Spinal cord (tissue), 10 donors: ENCODE data around the gene PRDM16. TPM values are rescaled to one million over a fixed set of nuclear protein-coding genes. Genes with fewer than 3 reads are reported as not detected.

Source experiments
- DNase-seq, 6 donors: peaks; one replicate each; pipeline versions ENCODE4 v3.0.0 to v3.0.0-alpha.2; 2013 to 2015; ENCODE audit warnings: low spot score in 6 of 6, low read depth in 4 of 6
- H3K27ac ChIP-seq: one replicate; pipeline ENCODE4 v1.5.1; 2013; ENCODE audit warnings: low read depth, low read length, control low read depth
- H3K27me3 ChIP-seq: one replicate; pipeline ENCODE4 v1.6.1; 2013; ENCODE audit warnings: low read length; ENCODE audit not compliant: control insufficient read depth, insufficient read depth
- H3K36me3 ChIP-seq: one replicate; pipeline ENCODE4 v1.6.1; 2013; ENCODE audit warnings: low read length; ENCODE audit not compliant: control insufficient read depth, insufficient read depth
- H3K4me1 ChIP-seq: one replicate; pipeline ENCODE4 v1.6.1; 2013; ENCODE audit warnings: low read length; ENCODE audit not compliant: control insufficient read depth, insufficient read depth
- H3K4me3 ChIP-seq: one replicate; pipeline ENCODE4 v1.5.1; 2013; ENCODE audit warnings: low read depth, low read length, control low read depth
- H3K9me3 ChIP-seq: one replicate; pipeline ENCODE4 v1.6.1; 2013; ENCODE audit warnings: low read length; ENCODE audit not compliant: control insufficient read depth, insufficient read depth
- WGBS: methylation state at CpG from one replicate; pipeline ENCODE4 v1.1.5; 2013; ENCODE audit warnings: missing lambda C conversion rate; ENCODE audit not compliant: insufficient coverage; 5-methylcytosine and 5-hydroxymethylcytosine counted together
- polyA plus RNA-seq, 2 donors: library from polyadenylated mRNA; unstranded; fragments of 120-200 nt; gene quantifications; one replicate each; pipeline ENCODE4 v1.2.1, GENCODE V29; 2013; ENCODE audit not compliant: insufficient read length in 2 of 2
- total RNA-seq, 2 donors: library from RNA; depleted of rRNA in 1 of 2; stranded (reverse); fragments of 120-200 nt in 1 of 2; fragments of >200 nt in 1 of 2; gene quantifications; one replicate each; pipeline versions ENCODE4 v1.2.3 to v1.2.4, GENCODE V29; 2013 to 2014
- donor health status: healthy.

The PRDM16 gene
- total and polyA plus RNA-seq, 4 donors, result 6.1 to 8.3 (median 7.3) TPM

- H3K9me3 ChIP-seq, result no peaks in the 10 kb centered on the region
- H3K27ac ChIP-seq, result no peak overlapping the region
- peak; percentile 65 to 95 (median 76) for DNase-seq
- peaks cover 24% of the 10 kb centered on the region for H3K4me1 ChIP-seq
- peaks cover 62% of the 10 kb centered on the region for H3K36me3 ChIP-seq
- H3K4me3 ChIP-seq, result no peak overlapping the region
- 48% methylated on average over 16 of the region's 21 CpGs for WGBS
- peaks cover 2% of the 10 kb centered on the region for H3K27me3 ChIP-seq
These were observed 341.3 kb downstream of the PRDM16 start for GRCh38 chr1:3410142-3410925.

DNA sequence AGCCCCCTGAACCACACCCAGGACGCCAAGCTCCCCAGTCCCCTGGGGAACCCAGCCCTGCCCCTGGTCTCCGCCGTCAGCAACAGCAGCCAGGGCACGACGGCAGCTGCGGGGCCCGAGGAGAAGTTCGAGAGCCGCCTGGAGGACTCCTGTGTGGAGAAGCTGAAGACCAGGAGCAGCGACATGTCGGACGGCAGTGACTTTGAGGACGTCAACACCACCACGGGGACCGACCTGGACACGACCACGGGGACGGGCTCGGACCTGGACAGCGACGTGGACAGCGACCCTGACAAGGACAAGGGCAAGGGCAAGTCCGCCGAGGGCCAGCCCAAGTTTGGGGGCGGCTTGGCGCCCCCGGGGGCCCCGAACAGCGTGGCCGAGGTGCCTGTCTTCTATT, 342.8 kb downstream of the PRDM16 start:
- peaks cover 4% of the 10 kb centered on the region for H3K27me3 ChIP-seq
- H3K9me3 ChIP-seq, result peaks cover 1% of the 10 kb centered on the region
- H3K36me3 ChIP-seq, result peaks cover 64% of the 10 kb centered on the region
- WGBS, result 91% methylated on average over 30 of the region's 30 CpGs
- H3K4me3 ChIP-seq, result no peak overlapping the region
- H3K27ac ChIP-seq, result no peak overlapping the region
- DNase-seq, result no peak
- H3K4me1 ChIP-seq, result peaks cover 29% of the 10 kb centered on the region

DNA sequence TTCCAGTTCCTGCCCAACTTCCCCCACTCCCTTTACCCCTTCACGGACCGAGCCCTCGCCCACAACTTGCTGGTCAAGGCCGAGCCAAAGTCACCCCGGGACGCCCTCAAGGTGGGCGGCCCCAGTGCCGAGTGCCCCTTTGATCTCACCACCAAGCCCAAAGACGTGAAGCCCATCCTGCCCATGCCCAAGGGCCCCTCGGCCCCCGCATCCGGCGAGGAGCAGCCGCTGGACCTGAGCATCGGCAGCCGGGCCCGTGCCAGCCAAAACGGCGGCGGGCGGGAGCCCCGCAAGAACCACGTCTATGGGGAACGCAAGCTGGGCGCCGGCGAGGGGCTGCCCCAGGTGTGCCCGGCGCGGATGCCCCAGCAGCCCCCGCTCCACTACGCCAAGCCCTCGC, 343.4 kb downstream of the PRDM16 start:
- 91% methylated on average over 33 of the region's 33 CpGs for WGBS
- Histone ChIP-seq H3K9me3 (peaks cover 3% of the 10 kb centered on the region), H3K27ac (no peak overlapping the region), H3K4me3 (no peak overlapping the region), H3K27me3 (peaks cover 4% of the 10 kb centered on the region), H3K36me3 (peaks cover 58% of the 10 kb centered on the region), H3K4me1 (peaks cover 29% of the 10 kb centered on the region)
- no peak for DNase-seq

DNA sequence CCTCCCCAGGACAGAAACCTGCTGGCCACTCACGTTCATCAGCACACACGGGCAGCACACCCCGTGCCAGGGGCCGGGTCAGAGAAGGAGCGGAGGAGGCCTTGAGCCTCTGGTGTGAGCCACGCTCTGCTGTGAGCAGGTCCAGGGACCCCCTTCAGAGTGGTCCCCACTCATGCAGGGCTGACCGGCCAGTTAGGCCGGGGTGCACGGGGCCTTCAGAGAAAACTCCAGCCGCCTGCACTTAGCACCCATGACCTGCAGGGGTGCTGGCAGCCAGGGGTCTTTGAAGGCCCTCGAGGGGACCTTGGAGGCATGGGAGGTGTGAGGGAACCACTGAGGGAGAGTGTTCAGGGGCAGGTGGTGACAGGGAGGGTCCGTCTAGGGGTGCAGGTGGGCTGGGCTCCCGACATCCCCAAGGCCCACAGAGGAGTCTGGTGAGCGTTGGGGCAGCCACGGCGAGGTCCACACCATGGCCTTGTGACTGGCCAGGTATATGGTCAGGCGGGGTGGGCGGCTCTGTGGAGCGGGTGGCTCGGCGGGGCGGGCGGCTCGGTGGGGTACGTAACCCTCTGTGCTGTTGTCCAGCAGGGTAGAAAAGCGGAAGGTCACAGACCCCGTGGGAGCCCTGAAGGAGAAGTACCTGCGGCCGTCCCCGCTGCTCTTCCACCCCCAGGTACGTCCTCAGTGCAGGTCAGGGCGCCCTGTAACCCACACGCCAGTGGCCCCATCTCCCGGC, 345.1 kb downstream of the PRDM16 start:
- WGBS, result 96% methylated on average over 34 of the region's 34 CpGs
- H3K4me1 ChIP-seq, result peaks cover 26% of the 10 kb centered on the region

GRCh38 chr1:3415260-3416090, 346.5 kb downstream of the PRDM16 start:
- no peak for DNase-seq
- peaks cover 4% of the 10 kb centered on the region for H3K27me3 ChIP-seq
- H3K27ac ChIP-seq, result no peak overlapping the region
- peaks cover 68% of the 10 kb centered on the region for H3K36me3 ChIP-seq
- H3K4me3 ChIP-seq, result no peak overlapping the region
- H3K4me1 ChIP-seq, result peaks cover 13% of the 10 kb centered on the region
- 50% methylated on average over 39 of the region's 39 CpGs for WGBS
- H3K9me3 ChIP-seq, result peaks cover 3% of the 10 kb centered on the region

More for the DNA sequence above, 345.1 kb downstream of the PRDM16 start:
- Histone ChIP-seq H3K4me3 (no peak overlapping the region), H3K36me3 (peaks cover 66% of the 10 kb centered on the region), H3K27ac (no peak overlapping the region), H3K9me3 (peaks cover 3% of the 10 kb centered on the region), H3K27me3 (peaks cover 4% of the 10 kb centered on the region)
- DNase-seq, result no peak

DNA sequence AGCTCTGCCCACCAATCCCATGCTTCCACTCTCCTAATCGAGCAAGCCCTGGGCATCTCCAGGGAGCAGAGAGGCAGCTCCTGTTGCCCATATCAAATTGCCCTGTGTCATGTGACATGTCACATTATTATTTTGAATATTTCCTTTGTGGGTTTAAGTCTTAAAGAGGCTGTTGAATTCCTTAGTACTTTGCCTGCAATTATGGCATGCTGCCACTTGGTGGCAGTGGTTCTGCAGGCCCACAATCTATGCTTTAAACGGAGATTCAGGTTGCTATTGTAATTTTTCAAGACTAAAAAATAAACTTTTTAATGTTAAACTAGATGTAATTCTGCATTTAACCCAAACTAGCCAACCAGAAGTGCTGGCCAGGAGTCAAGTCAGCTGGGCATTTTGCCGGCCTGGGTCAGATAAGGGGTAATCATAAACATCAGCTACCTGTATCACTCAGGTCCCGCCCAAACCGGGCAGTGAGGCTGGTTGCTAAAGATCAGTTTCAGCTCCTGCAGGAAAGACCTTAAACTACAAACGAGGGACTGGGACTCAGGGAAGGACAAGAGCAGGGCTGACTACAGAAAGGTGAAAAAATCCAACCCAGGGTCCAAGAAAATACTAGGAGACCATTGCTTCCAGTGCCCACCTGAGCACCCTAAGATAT, 348.2 kb downstream of the PRDM16 start:
- H3K27me3 ChIP-seq, result peaks cover 4% of the 10 kb centered on the region
- H3K4me1 ChIP-seq, result peaks cover 23% of the 10 kb centered on the region
- no peak for DNase-seq
- WGBS, result 89% methylated on average over 4 of the region's 6 CpGs
- peaks cover 60% of the 10 kb centered on the region for H3K36me3 ChIP-seq
- H3K9me3 ChIP-seq, result peaks cover 3% of the 10 kb centered on the region
- no peak overlapping the region for H3K27ac ChIP-seq
- no peak overlapping the region for H3K4me3 ChIP-seq

GRCh38 chr1:3417934-3418333, 348.9 kb downstream of the PRDM16 start:
- H3K4me1 ChIP-seq, result peaks cover 30% of the 10 kb centered on the region
- no peak overlapping the region for H3K27ac ChIP-seq
- peaks cover 58% of the 10 kb centered on the region for H3K36me3 ChIP-seq
- peaks cover 4% of the 10 kb centered on the region for H3K27me3 ChIP-seq
- 90% methylated on average over 9 of the region's 9 CpGs for WGBS
- H3K4me3 ChIP-seq, result no peak overlapping the region
- DNase-seq, result no peak
- H3K9me3 ChIP-seq, result peaks cover 3% of the 10 kb centered on the region

- Histone ChIP-seq H3K4me3 (no peak overlapping the region), H3K27ac (no peak overlapping the region), H3K4me1 (peaks cover 37% of the 10 kb centered on the region), H3K9me3 (peaks cover 3% of the 10 kb centered on the region), H3K36me3 (peaks cover 62% of the 10 kb centered on the region), H3K27me3 (peaks cover 4% of the 10 kb centered on the region)
- whole genome bisulfite sequencing, result 92% methylated on average over 8 of the region's 8 CpGs
- no peak for DNase-seq
These were observed 349.6 kb downstream of the PRDM16 start for GRCh38 chr1:3418600-3418999.
